Measurements from ENCODE around the gene C4BPB.

The C4BPB gene

GRCh38 chr1:207060596-207060995, 28.1 kb upstream of the C4BPB start:
- no peak overlapping the region for H3K4me3 ChIP-seq (ENCODE audit: low read depth, low read length)
- no peak for DNase-seq (ENCODE audit: low read depth)
- no peak for TF ChIP-seq CTCF (conservative IDR thresholded peaks at IDR 0.05; ENCODE audit: low read depth, low read length)

GRCh38 chr1:207062058-207062457, 26.6 kb upstream of the C4BPB start:
- TF ChIP-seq CTCF (conservative IDR thresholded peaks at IDR 0.05; ENCODE audit: low read depth, low read length), result no peak
- no peak for DNase-seq (ENCODE audit: low read depth)
- H3K4me3 ChIP-seq (ENCODE audit: low read depth, low read length), result no peak overlapping the region

- TF ChIP-seq CTCF (conservative IDR thresholded peaks at IDR 0.05; ENCODE audit: low read depth, low read length), result no peak
- DNase-seq (ENCODE audit: low read depth), result no peak
- H3K4me3 ChIP-seq (ENCODE audit: low read depth, low read length), result no peak overlapping the region
These were observed 25.6 kb upstream of the C4BPB start for GRCh38 chr1:207063014-207063413.

- H3K4me3 ChIP-seq (ENCODE audit: low read depth, low read length), result no peak overlapping the region
- DNase-seq (ENCODE audit: low read depth), result no peak
- no peak for TF ChIP-seq CTCF (conservative IDR thresholded peaks at IDR 0.05; ENCODE audit: low read depth, low read length)
These were observed 24.1 kb upstream of the C4BPB start for GRCh38 chr1:207064561-207064960.

GRCh38 chr1:207067185-207067584, 21.5 kb upstream of the C4BPB start:
- DNase-seq (ENCODE audit: low read depth), result no peak
- no peak for TF ChIP-seq CTCF (conservative IDR thresholded peaks at IDR 0.05; ENCODE audit: low read depth, low read length)
- H3K4me3 ChIP-seq (ENCODE audit: low read depth, low read length), result no peak overlapping the region

- no peak overlapping the region for H3K4me3 ChIP-seq (ENCODE audit: low read depth, low read length)
- TF ChIP-seq CTCF (conservative IDR thresholded peaks at IDR 0.05; ENCODE audit: low read depth, low read length), result no peak
- no peak for DNase-seq (ENCODE audit: low read depth)
These were observed 21.0 kb upstream of the C4BPB start for GRCh38 chr1:207067665-207068064.

GRCh38 chr1:207069061-207069460, 19.6 kb upstream of the C4BPB start:
- DNase-seq (ENCODE audit: low read depth), result no peak
- no peak overlapping the region for H3K4me3 ChIP-seq (ENCODE audit: low read depth, low read length)
- no peak for TF ChIP-seq CTCF (conservative IDR thresholded peaks at IDR 0.05; ENCODE audit: low read depth, low read length)

Data from choroid plexus epithelial cell (primary cell).